H1 (cell line): Measurements from ENCODE around the gene CCDC78. TPM values are rescaled to one million over a fixed set of nuclear protein-coding genes. Genes with fewer than 3 reads are reported as not detected.

Source experiments
- CTCF ChIA-PET: fragments of 300-600 bp; sonication (Branson Sonifier 250); formaldehyde crosslinking; loops from one replicate; lab custom pipeline; 2021; ENCODE audit not compliant: partially characterized antibody; lab: Charles Lee
- POLR2A ChIA-PET: fragments of 300-600 bp; sonication (Branson Sonifier 250); formaldehyde crosslinking; loops from one replicate; lab custom pipeline; 2021; ENCODE audit warnings: inconsistent platforms; ENCODE audit not compliant: partially characterized antibody; lab: Charles Lee
- DNase-seq, 2 experiments: peaks; one replicate each; pipeline versions ENCODE4 v3.0.0 to v3.0.0-alpha.2; 2010 to 2022; ENCODE audit warnings: low spot score in 2 of 2, low read depth in 1 of 2, mixed read lengths in 1 of 2
- FAIRE-seq: peaks from 2 replicates; lab custom pipeline; 2011; peaks lifted over from hg19 to GRCh38; lab: Jason Lieb, UNC
- H2AFZ ChIP-seq: 2 replicates; pipeline ENCODE4 v1.8.1; 2012; ENCODE audit warnings: low read length, inconsistent platforms
- H2AK5ac ChIP-seq: 2 replicates; pipeline ENCODE4 v1.6.1; 2013; ENCODE audit warnings: low read depth, low read length
- H2BK120ac ChIP-seq: replicated peaks from 2 replicates; pipeline ENCODE3; 2013; ENCODE audit warnings: low read depth, low read length, inconsistent platforms
- H2BK12ac ChIP-seq: 2 replicates; pipeline ENCODE4 v1.6.1; 2013; ENCODE audit warnings: low read depth, low read length
- H2BK15ac ChIP-seq: 2 replicates; pipeline ENCODE4 v1.6.1; 2013; ENCODE audit warnings: low read length
- H2BK20ac ChIP-seq: 2 replicates; pipeline ENCODE4 v1.6.1; 2013; ENCODE audit warnings: low read length
- H2BK5ac ChIP-seq: 2 replicates; pipeline ENCODE4 v1.6.1; 2013; ENCODE audit warnings: low read depth, low read length
- H3K14ac ChIP-seq: 2 replicates; pipeline ENCODE4 v1.6.1; 2013; ENCODE audit warnings: inconsistent platforms; ENCODE audit not compliant: insufficient read length
- H3K18ac ChIP-seq: 2 replicates; pipeline ENCODE4 v1.6.1; 2013; ENCODE audit warnings: low read length; ENCODE audit errors: extremely low read depth
- H3K23ac ChIP-seq: 2 replicates; pipeline ENCODE4 v1.6.1; 2013; ENCODE audit warnings: inconsistent platforms; ENCODE audit not compliant: insufficient read length
- H3K23me2 ChIP-seq: 2 replicates; pipeline ENCODE4 v1.6.1; 2013; ENCODE audit warnings: low read depth, low read length
- H3K27ac ChIP-seq: 2 replicates; pipeline ENCODE4 v1.6.1; 2011; ENCODE audit warnings: low read depth, low read length, inconsistent platforms
- H3K27me3 ChIP-seq, 4 experiments: replicated peaks in 1 of 4; 1 replicate in 1 of 4; 2 replicates in 3 of 4; pipeline versions ENCODE4 v1.6.1 to v1.8.1; 2011 to 2013; ENCODE audit warnings: low read length in 3 of 4, mild to moderate bottlenecking in 3 of 4, inconsistent platforms in 2 of 4, mixed read lengths in 2 of 4, moderate library complexity in 1 of 4; ENCODE audit not compliant: control insufficient read depth in 3 of 4, insufficient read depth in 3 of 4; ENCODE audit errors: extremely low read depth in 1 of 4
- H3K36me3 ChIP-seq, 4 experiments: 2 replicates each; pipeline versions ENCODE4 v1.6.1 to v1.8.1; 2011 to 2013; ENCODE audit warnings: mild to moderate bottlenecking in 4 of 4, low read length in 3 of 4, moderate library complexity in 2 of 4, control low read depth in 1 of 4, inconsistent platforms in 1 of 4; ENCODE audit not compliant: insufficient read depth in 4 of 4, control insufficient read depth in 2 of 4
- H3K4ac ChIP-seq: replicated peaks from 2 replicates; pipeline ENCODE3; 2013; ENCODE audit warnings: low read length, low read depth, mixed read lengths, inconsistent platforms; ENCODE audit not compliant: insufficient read length
- H3K4me1 ChIP-seq, 4 experiments: replicated peaks in 1 of 4; 1 replicate in 1 of 4; 2 replicates in 3 of 4; pipeline versions ENCODE4 v1.6.1 to v1.8.1; 2011 to 2013; ENCODE audit warnings: low read length in 3 of 4, inconsistent platforms in 2 of 4, mixed read lengths in 1 of 4; ENCODE audit not compliant: insufficient read depth in 4 of 4, control insufficient read depth in 3 of 4
- H3K4me2 ChIP-seq, 2 experiments: 2 replicates each; pipeline versions ENCODE4 v1.6.1 to v1.8.1; 2011 to 2013; ENCODE audit warnings: low read depth in 2 of 2, low read length in 2 of 2, control low read depth in 1 of 2, inconsistent platforms in 1 of 2, mild to moderate bottlenecking in 1 of 2; ENCODE audit not compliant: insufficient read depth in 1 of 2
- H3K4me3 ChIP-seq, 4 experiments: fragments of 200-600, 300-600 bp in 1 of 4; sonication (generic), shearing (Covaris generic), sonication (Bioruptor Twin) in 1 of 4; 2 replicates each; pipeline versions ENCODE4 v1.5.1 to v1.8.1; 2011 to 2016; ENCODE audit warnings: low read length in 4 of 4, low read depth in 3 of 4, control low read depth in 2 of 4, inconsistent platforms in 2 of 4, mild to moderate bottlenecking in 2 of 4, mixed read lengths in 1 of 4, moderate library complexity in 1 of 4; ENCODE audit not compliant: insufficient read depth in 2 of 4; ENCODE audit errors: extremely low read depth in 1 of 4
- H3K56ac ChIP-seq: replicated peaks from 2 replicates; pipeline ENCODE3; 2013; ENCODE audit warnings: low read depth, mild to moderate bottlenecking, mixed read lengths, low read length, inconsistent platforms; ENCODE audit not compliant: insufficient read length
- H3K79me1 ChIP-seq: 2 replicates; pipeline ENCODE4 v1.6.1; 2013; ENCODE audit warnings: low read depth, low read length, control low read depth
- H3K79me2 ChIP-seq, 2 experiments: 2 replicates each; pipeline versions ENCODE4 v1.6.1 to v1.8.1; 2012 to 2013; ENCODE audit warnings: low read length in 2 of 2, mild to moderate bottlenecking in 2 of 2, inconsistent platforms in 1 of 2; ENCODE audit not compliant: insufficient read depth in 2 of 2, control insufficient read depth in 1 of 2
- H3K9ac ChIP-seq, 4 experiments: replicated peaks in 1 of 4; 1 replicate in 1 of 4; 2 replicates in 3 of 4; pipeline versions ENCODE4 v1.6.1 to v1.8.1; 2011 to 2013; ENCODE audit warnings: low read depth in 3 of 4, low read length in 3 of 4, control low read depth in 2 of 4, mild to moderate bottlenecking in 2 of 4, moderate library complexity in 2 of 4, inconsistent platforms in 1 of 4; ENCODE audit errors: extremely low read depth in 1 of 4
- H3K9me3 ChIP-seq, 2 experiments: 2 replicates each; pipeline versions ENCODE4 v1.6.1 to v1.8.1; 2012 to 2013; ENCODE audit warnings: mild to moderate bottlenecking in 2 of 2, moderate library complexity in 2 of 2, control low read depth in 1 of 2, inconsistent platforms in 1 of 2, low read depth in 1 of 2, low read length in 1 of 2, mixed read lengths in 1 of 2; ENCODE audit not compliant: insufficient read depth in 2 of 2
- H4K20me1 ChIP-seq, 2 experiments: replicated peaks in 1 of 2; 2 replicates each; pipeline versions ENCODE3 to v1.8.1; 2011 to 2013; ENCODE audit warnings: inconsistent platforms in 2 of 2, low read length in 2 of 2, mild to moderate bottlenecking in 1 of 2; ENCODE audit not compliant: insufficient read depth in 2 of 2, control insufficient read depth in 1 of 2
- H4K5ac ChIP-seq: 2 replicates; pipeline ENCODE4 v1.6.1; 2013; ENCODE audit warnings: low read length, low read depth, mixed read lengths, inconsistent platforms; ENCODE audit not compliant: insufficient read length
- H4K8ac ChIP-seq: 2 replicates; pipeline ENCODE4 v1.8.0; 2013; ENCODE audit warnings: mild to moderate bottlenecking, moderate library complexity, low read length, inconsistent platforms; ENCODE audit not compliant: insufficient read depth; ENCODE audit errors: extremely low read depth
- H4K91ac ChIP-seq: replicated peaks from 2 replicates; pipeline ENCODE3; 2013; ENCODE audit warnings: low read length, mixed read lengths, inconsistent platforms; ENCODE audit not compliant: insufficient read length
- ASH2L ChIP-seq: fragments of 200-600, 300-600 bp; sonication (generic); IDR thresholded peaks from one replicate; pipeline ENCODE4 v1.7.1; 2017; ENCODE audit warnings: low read length
- BCL11A ChIP-seq, 2 experiments: IDR thresholded peaks; one replicate each; pipeline ENCODE4 v1.6.1; 2011; ENCODE audit warnings: low read depth in 2 of 2, low read length in 2 of 2, mild to moderate bottlenecking in 2 of 2
- CBX8 ChIP-seq: fragments of 300-800, 300-1000 bp; sonication (generic); IDR thresholded peaks from 2 replicates; pipeline ENCODE4 v1.7.1; 2016; ENCODE audit warnings: low read depth, low read length, borderline replicate concordance
- CTBP2 ChIP-seq: IDR thresholded peaks from 2 replicates; pipeline ENCODE4 v1.7.0; 2011; ENCODE audit warnings: borderline replicate concordance, mild to moderate bottlenecking, moderate library complexity, mixed read lengths, low read length; ENCODE audit not compliant: insufficient read depth, insufficient read length
- EZH2 ChIP-seq: fragments of 200-600 bp; sonication (generic); IDR thresholded peaks from 2 replicates; pipeline ENCODE4 v1.7.1; 2012; ENCODE audit warnings: low read depth, mild to moderate bottlenecking, moderate library complexity, low read length, inconsistent platforms; ENCODE audit not compliant: severe bottlenecking
- JUND ChIP-seq: IDR thresholded peaks from 2 replicates; pipeline ENCODE4 v1.6.1; 2011; ENCODE audit warnings: mild to moderate bottlenecking, improper control_type of control experiment, low read length
- KDM4A ChIP-seq: IDR thresholded peaks from one replicate; pipeline ENCODE4 v1.7.1; 2012; ENCODE audit warnings: low read depth, mild to moderate bottlenecking, moderate library complexity, low read length, inconsistent platforms; ENCODE audit not compliant: severe bottlenecking
- SIRT6 ChIP-seq: IDR thresholded peaks from one replicate; pipeline ENCODE4 v1.7.1; 2012; ENCODE audit warnings: low read length, inconsistent platforms
- SP1 ChIP-seq: IDR thresholded peaks from 2 replicates; pipeline ENCODE4 v1.6.1; 2011; ENCODE audit warnings: low read depth, low read length
- SP2 ChIP-seq: IDR thresholded peaks from 2 replicates; pipeline ENCODE4 v1.6.1; 2012; ENCODE audit warnings: mild to moderate bottlenecking, low read length, inconsistent platforms
- TBP ChIP-seq: IDR thresholded peaks from 2 replicates; pipeline ENCODE4 v1.6.1; 2011; ENCODE audit warnings: low read depth, low read length, improper control_type of control experiment
- YY1 ChIP-seq: IDR thresholded peaks from 2 replicates; pipeline ENCODE4 v1.6.1; 2011; ENCODE audit warnings: low read depth, mild to moderate bottlenecking, low read length
- ZNF274 ChIP-seq: IDR thresholded peaks from 2 replicates; pipeline ENCODE4 v1.7.0; 2012; ENCODE audit warnings: low read length, borderline replicate concordance; ENCODE audit errors: extremely low read depth
- WGBS, 2 experiments: shearing (Covaris generic) in 1 of 2; methylation state at CpG; one replicate each; pipeline versions ENCODE4 v1.1.6 to v1.1.7; 2013 to 2015; ENCODE audit warnings: low lambda C conversion rate in 2 of 2, mixed read lengths in 2 of 2, inconsistent platforms in 1 of 2, low coverage in 1 of 2, missing lambda C conversion rate in 1 of 2; ENCODE audit not compliant: insufficient replicate concordance in 2 of 2, insufficient coverage in 1 of 2, insufficient read length in 1 of 2; ENCODE audit errors: extremely low coverage in 1 of 2, missing lambda C conversion rate in 1 of 2; 5-methylcytosine and 5-hydroxymethylcytosine counted together
- polyA plus RNA-seq, 7 experiments: library from polyadenylated mRNA; depleted of rRNA in 3 of 7; stranded (reverse) in 5 of 7; unstranded in 2 of 7; fragments of >200 nt in 5 of 7; fragments of 200-250 nt in 2 of 7; gene quantifications; 1 replicate in 5 of 7; 2 replicates in 1 of 7; 4 replicates in 1 of 7; pipeline versions ENCODE4 v1.2.1 to v1.2.3, GENCODE V29; 2011 to 2013; ENCODE audit warnings: missing spikeins in 2 of 7, mixed read lengths in 2 of 7
- total RNA-seq: library from RNA; stranded (reverse); fragmentation: NEBNext Ultra II Directional; extraction: Animal tissue kit (Norgen Biotek cat#: 25700); gene quantifications from 2 replicates; pipeline ENCODE4 v1.2.1, GENCODE V29; 2021

The CCDC78 gene
- total and polyA plus RNA-seq, 2 of the 8 experiments (the other 6 are each of a cell fraction or from before 2014, with no cell fraction given) = 7.1 to 8.5 TPM

DNA sequence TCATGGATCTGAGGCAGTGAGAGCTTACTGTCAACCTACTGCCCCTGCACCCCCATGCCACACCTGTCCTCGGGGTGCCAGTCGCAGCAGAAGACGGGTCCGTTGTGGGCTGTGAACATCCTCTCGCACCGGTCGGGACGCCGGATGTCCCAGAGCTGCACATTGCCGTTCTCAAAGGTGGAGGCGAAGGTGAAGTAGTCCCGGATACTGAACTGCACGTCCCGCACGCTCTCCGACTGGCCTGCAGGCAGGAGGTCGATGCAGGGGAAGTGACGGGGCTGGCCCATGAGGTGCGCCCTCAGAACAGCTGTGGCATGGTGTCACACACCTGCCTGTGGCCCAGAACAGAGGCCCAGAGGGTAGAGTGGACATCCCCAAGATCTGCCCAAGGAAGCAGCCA is 38.7 kb downstream of the CCDC78 start:
- DNase-seq (no peak), FAIRE-seq (no peak)
- Histone ChIP-seq H3K4me1 (peaks cover 0 to 15% (median 8%) of the 10 kb centered on the region in 4 experiments; a peak in 5 of 7 replicates), H3K14ac (no peak overlapping the region), H2BK120ac (no peak overlapping the region), H3K79me1 (peaks cover 4% of the 10 kb centered on the region), H3K27ac (no peak overlapping the region), H3K56ac (no peak overlapping the region), H2AFZ (no peak overlapping the region), H3K4me3 (no peak overlapping the region), H3K23me2 (peaks cover 12% of the 10 kb centered on the region), H4K5ac (no peak overlapping the region), H3K4me2 (no peak overlapping the region), H3K79me2 (no peaks in the 10 kb centered on the region; a peak in 1 of 4 replicates), H4K20me1 (peaks cover 2 to 19% of the 10 kb centered on the region in 2 experiments), H3K9ac (no peak overlapping the region), H3K23ac (no peak overlapping the region), H3K9me3 (no peaks in the 10 kb centered on the region), H2BK15ac (no peak overlapping the region), H3K36me3 (peaks cover 2 to 19% (median 4%) of the 10 kb centered on the region in 4 experiments; a peak in 5 of 8 replicates)
- ChIA-PET CTCF (interaction anchor here (0.7 to 6.0 kb wide), 8 partner anchors 8 to 370 kb away, joined by 3 to 75 read pairs (median 8); partner anchors contain the start of genes RHBDL1, RHOT2 and WDR90), POLR2A (interaction anchor here (0.7 to 3.6 kb wide), 10 partner anchors 9 to 99 kb away, joined by 3 to 26 read pairs (median 5); partner anchors contain the start of gene RHBDL1)
- TF ChIP-seq CTBP2 (no peak), SP1 (no peak), JUND (no peak), SP2 (no peak), EZH2 (no peak), CBX8 (no peak), SIRT6 (no peak), YY1 (no peak), TBP (no peak), ASH2L (no peak), ZNF274 (no peak), KDM4A (no peak), BCL11A (IDR thresholded peaks at IDR 0.05; ENCODE audit: low read depth in 2 of 2, low read length in 2 of 2) (no peak)
- TF ChIP-seq, all 59 proteins: peak for 0
- Histone ChIP-seq H3K18ac (no peak overlapping the region), H2BK12ac (no peak overlapping the region), H3K27me3 (peaks cover 0 to 11% (median 4%) of the 10 kb centered on the region in 4 experiments; a peak in 5 of 7 replicates), H4K8ac (no peak overlapping the region), H2AK5ac (no peak overlapping the region), H3K4ac (no peak overlapping the region), H2BK20ac (no peak overlapping the region), H4K91ac (no peak overlapping the region), H2BK5ac (no peak overlapping the region)
- 95% methylated on average over 18 of the region's 19 CpGs; no CpG with 5 or more reads in 1 of the 2 experiments for WGBS, 2 experiments
